ENCODE measurements around the gene DYNLT4. TPM values are rescaled to one million over a fixed set of nuclear protein-coding genes. Genes with fewer than 3 reads are reported as not detected.

Gene DYNLT4
- total RNA-seq, 1 experiment from 2014 or later: 0.31 TPM

DNA sequence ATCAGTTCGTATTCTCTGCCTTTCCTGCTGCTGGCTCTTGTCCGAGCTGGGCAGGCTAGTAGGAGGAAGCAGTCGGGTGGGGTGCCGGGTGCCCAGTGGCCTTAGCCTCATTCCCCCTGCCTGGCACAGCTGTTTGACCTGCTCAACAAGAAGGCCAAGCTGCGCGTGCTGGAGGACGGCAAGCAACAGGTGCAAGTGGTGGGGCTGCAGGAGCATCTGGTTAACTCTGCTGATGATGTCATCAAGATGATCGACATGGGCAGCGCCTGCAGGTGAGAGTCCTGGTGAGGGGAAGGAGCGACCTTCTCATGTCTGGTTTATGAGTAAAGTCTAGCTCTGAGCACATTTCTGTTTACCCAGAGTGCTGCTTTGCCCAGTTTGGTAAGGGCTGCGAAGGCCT, 48.1 kb downstream of the DYNLT4 start (continued):
- TF ChIP-seq AFF4 (CRISPR knock-in tag; IDR thresholded peaks at IDR 0.05; ENCODE audit: borderline replicate concordance): no peak
- no peak for TF ChIP-seq MYBL2 (CRISPR knock-in tag; IDR thresholded peaks at IDR 0.05)
- no peak for TF ChIP-seq KAT7 (CRISPR knock-in tag; IDR thresholded peaks at IDR 0.05; ENCODE audit: borderline replicate concordance)

DNA sequence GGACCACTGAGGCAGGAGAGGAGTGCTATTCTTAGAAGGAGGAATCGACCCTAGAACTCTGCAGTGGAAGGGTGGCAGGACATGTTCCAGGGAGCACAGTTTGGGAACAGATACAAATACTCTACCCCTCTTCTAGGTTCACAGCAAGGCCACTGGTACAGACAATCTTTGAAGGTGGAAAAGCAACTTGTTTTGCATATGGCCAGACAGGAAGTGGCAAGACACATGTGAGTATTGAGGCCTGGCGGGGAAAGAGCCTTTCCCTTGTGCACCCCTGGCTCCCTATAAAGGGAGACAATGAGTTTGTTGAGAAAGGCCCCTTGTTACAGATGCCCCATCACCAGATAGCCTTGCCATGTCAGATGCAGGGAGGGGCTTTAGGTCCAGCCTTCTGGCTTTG, 49.7 kb downstream of the DYNLT4 start:
- Mint-ChIP-seq H3K27me3 (ENCODE audit: low read depth) (no peaks in the 10 kb centered on the region), H3K27ac (no peak overlapping the region), H3K9me3 (no peaks in the 10 kb centered on the region), H3K4me3 (no peak overlapping the region), H3K4me1 (no peaks in the 10 kb centered on the region), H3K36me3 (peaks cover 83% of the 10 kb centered on the region)
- DNase-seq (ENCODE audit: low spot score): no peak
- ATAC-seq: no peak
- POLR2A ChIA-PET: no interaction called here
- no peak for TF ChIP-seq CREM (CRISPR knock-in tag; IDR thresholded peaks at IDR 0.05)
- no peak for TF ChIP-seq FOXJ3 (CRISPR knock-in tag; IDR thresholded peaks at IDR 0.05; ENCODE audit: borderline replicate concordance)
- no peak for TF ChIP-seq HMGXB4 (CRISPR knock-in tag; IDR thresholded peaks at IDR 0.05)
- TF ChIP-seq CREB1 (CRISPR knock-in tag; IDR thresholded peaks at IDR 0.05): no peak
- TF ChIP-seq ZNF512 (CRISPR knock-in tag; IDR thresholded peaks at IDR 0.05; ENCODE audit: borderline replicate concordance): no peak
- no peak for TF ChIP-seq TCF7 (CRISPR knock-in tag; IDR thresholded peaks at IDR 0.05; ENCODE audit: low read depth)
- TF ChIP-seq HMGA2 (CRISPR knock-in tag; IDR thresholded peaks at IDR 0.05): no peak
- no peak for TF ChIP-seq ZNF532 (CRISPR knock-in tag; IDR thresholded peaks at IDR 0.05; ENCODE audit: borderline replicate concordance)
- no peak for TF ChIP-seq ZSCAN18 (CRISPR knock-in tag; IDR thresholded peaks at IDR 0.05)
- CTCF ChIA-PET: no interaction called here

Other genes starting within 250 kb of the DYNLT4 start
- gene TMEM53, start 132.9 kb downstream of the DYNLT4 start, total RNA-seq (2021): 8.2 to 10.9 TPM (median 10.0 TPM) in 3 replicates
- 0.74 to 1.6 TPM (median 0.78 TPM) in 3 replicates for gene ARMH1, start 132.6 kb downstream of the DYNLT4 start, total RNA-seq (2021)
- gene RNU5D-1, start 76.2 kb downstream of the DYNLT4 start, total RNA-seq (2021): not detected in 3 replicates
- gene KIF2C, start 67.5 kb downstream of the DYNLT4 start, total RNA-seq (2021): 82.6 to 93.8 TPM (median 85.4 TPM) in 3 replicates
- gene RPS8, start 31.8 kb downstream of the DYNLT4 start, total RNA-seq (2021): 2,343 to 2,726 TPM (median 2,722 TPM) in 3 replicates
- gene BEST4, start 19.2 kb downstream of the DYNLT4 start, total RNA-seq (2021): 1.6 to 1.7 TPM (median 1.6 TPM) in 3 replicates
- gene PLK3, start 7.0 kb downstream of the DYNLT4 start, total RNA-seq (2021): 10.1 to 16.4 TPM (median 12.0 TPM) in 3 replicates
- 1.7 to 2.0 TPM (median 1.8 TPM) in 3 replicates for gene BTBD19, start 1.2 kb upstream of the DYNLT4 start, total RNA-seq (2021)
- 0.71 to 1.1 TPM (median 0.96 TPM) in 3 replicates for gene PTCH2, start 35.9 kb upstream of the DYNLT4 start, total RNA-seq (2021)
- 27.4 to 33.2 TPM (median 29.0 TPM) in 3 replicates for gene EIF2B3, start 179.2 kb upstream of the DYNLT4 start, total RNA-seq (2021)
- gene HECTD3, start 204.0 kb upstream of the DYNLT4 start, total RNA-seq (2021): 33.2 to 39.5 TPM (median 35.1 TPM) in 3 replicates
- gene UROD, start 204.9 kb upstream of the DYNLT4 start, total RNA-seq (2021): 95.2 to 118 TPM (median 96.0 TPM) in 3 replicates

All from WTC11 (cell line).